Endothelial cell of umbilical vein (primary cell): ENCODE data around the gene TSPAN4. TPM values are rescaled to one million over a fixed set of nuclear protein-coding genes. Genes with fewer than 3 reads are reported as not detected.

ENCODE experiments used
- BruUV-seq: library from RNA; stranded (reverse); fragments of 400-500 nt; replicated peaks from 2 replicates; lab custom pipeline; 2021; lab: Mats Ljungman, UMichigan
- CTCF ChIA-PET: fragments of 300-600, 350-600 bp; sonication (Branson Sonifier 250); formaldehyde crosslinking; loops from one replicate; lab custom pipeline; 2021; ENCODE audit warnings: antibody characterized with exemption, inconsistent platforms; lab: Charles Lee
- POLR2A ChIA-PET: fragments of 300-600, 350-600 bp; sonication (Branson Sonifier 250); formaldehyde crosslinking; loops from one replicate; lab custom pipeline; 2021; ENCODE audit warnings: antibody characterized with exemption, inconsistent platforms; lab: Charles Lee
- DNase-seq: peaks from one replicate; pipeline ENCODE4 v3.0.0-alpha.2; 2011; ENCODE audit warnings: low read depth, low spot score
- FAIRE-seq: peaks from 2 replicates; lab custom pipeline; 2011; peaks lifted over from hg19 to GRCh38; lab: Jason Lieb, UNC
- H2AFZ ChIP-seq: 2 replicates; pipeline ENCODE4 v1.6.0; 2012; ENCODE audit warnings: low read depth, low read length, control low read depth, inconsistent platforms
- H3K27ac ChIP-seq: 2 replicates; pipeline ENCODE4 v1.5.1; 2011; ENCODE audit warnings: low read depth, mild to moderate bottlenecking, control low read depth, low read length, moderate library complexity; ENCODE audit not compliant: insufficient read depth
- H3K27me3 ChIP-seq, 2 experiments: 2 replicates each; pipeline versions ENCODE4 v1.6.0 to v1.6.1; 2011; ENCODE audit warnings: low read length in 2 of 2, mixed read lengths in 1 of 2; ENCODE audit not compliant: control insufficient read depth in 2 of 2, insufficient read depth in 2 of 2
- H3K36me3 ChIP-seq, 2 experiments: 2 replicates in 1 of 2; 3 replicates in 1 of 2; pipeline ENCODE4 v1.5.1; 2011; ENCODE audit warnings: low read length in 2 of 2, mild to moderate bottlenecking in 1 of 2, moderate library complexity in 1 of 2; ENCODE audit not compliant: control insufficient read depth in 2 of 2, insufficient read depth in 2 of 2; ENCODE audit errors: extremely low read depth in 1 of 2
- H3K4me1 ChIP-seq: 3 replicates; pipeline ENCODE4 v1.5.1; 2011; ENCODE audit warnings: mild to moderate bottlenecking, low read length; ENCODE audit not compliant: control insufficient read depth, insufficient read depth; ENCODE audit errors: extremely low read depth
- H3K4me2 ChIP-seq: 2 replicates; pipeline ENCODE4 v1.6.1; 2011; ENCODE audit warnings: low read length, control low read depth, mixed read lengths; ENCODE audit not compliant: insufficient read depth
- H3K4me3 ChIP-seq, 3 experiments: fragments of 200-600 bp in 1 of 3; sonication (generic), shearing (Covaris generic) in 1 of 3; replicated peaks in 1 of 3; 2 replicates each; pipeline ENCODE4 v1.5.1; 2011 to 2016; ENCODE audit warnings: control low read depth in 3 of 3, low read length in 3 of 3, mild to moderate bottlenecking in 2 of 3, inconsistent platforms in 1 of 3, low read depth in 1 of 3, moderate library complexity in 1 of 3; ENCODE audit not compliant: insufficient read depth in 1 of 3
- H3K79me2 ChIP-seq: 2 replicates; pipeline ENCODE4 v1.6.0; 2012; ENCODE audit warnings: low read length, inconsistent platforms; ENCODE audit not compliant: control insufficient read depth, insufficient read depth
- H3K9ac ChIP-seq: replicated peaks from 2 replicates; pipeline ENCODE3; 2011; ENCODE audit warnings: low read length, control low read depth; ENCODE audit not compliant: insufficient read depth; ENCODE audit errors: extremely low read depth
- H3K9me1 ChIP-seq: replicated peaks from 3 replicates; pipeline ENCODE4 v1.6.0; 2011; ENCODE audit warnings: mild to moderate bottlenecking, low read length; ENCODE audit not compliant: control insufficient read depth, insufficient read depth; ENCODE audit errors: extremely low read depth
- H3K9me3 ChIP-seq: replicated peaks from 2 replicates; pipeline ENCODE4 v1.5.1; 2012; ENCODE audit warnings: low read length, inconsistent platforms; ENCODE audit not compliant: control insufficient read depth, insufficient read depth
- H4K20me1 ChIP-seq: replicated peaks from 2 replicates; pipeline ENCODE3; 2011; ENCODE audit warnings: mild to moderate bottlenecking, low read length; ENCODE audit not compliant: control insufficient read depth, insufficient read depth; ENCODE audit errors: extremely low read depth
- CTCF ChIP-seq, 2 donors: IDR thresholded peaks; 1 replicate in 1 of 2; 2 replicates in 1 of 2; pipeline ENCODE4 v1.5.1; 2011; ENCODE audit warnings: low read length in 2 of 2, mild to moderate bottlenecking in 2 of 2, moderate library complexity in 2 of 2, control low read depth in 1 of 2, inconsistent platforms in 1 of 2, low read depth in 1 of 2; ENCODE audit not compliant: insufficient read depth in 1 of 2; ENCODE audit errors: extremely low read depth in 1 of 2
- EZH2 ChIP-seq: IDR thresholded peaks from 2 replicates; pipeline ENCODE4 v1.6.1; 2012; ENCODE audit warnings: borderline replicate concordance, low read depth, mild to moderate bottlenecking, moderate library complexity, low read length, inconsistent platforms; ENCODE audit not compliant: severe bottlenecking
- FOS ChIP-seq: IDR thresholded peaks from 2 replicates; pipeline ENCODE4 v1.6.1; 2011; ENCODE audit warnings: mild to moderate bottlenecking, low read length, moderate library complexity, borderline replicate concordance; ENCODE audit not compliant: insufficient read depth
- GATA2 ChIP-seq: IDR thresholded peaks from 2 replicates; pipeline ENCODE4 v1.7.0; 2011; ENCODE audit warnings: low read depth, mild to moderate bottlenecking, moderate library complexity, mixed read lengths, low read length; ENCODE audit not compliant: insufficient read length, insufficient read depth
- JUN ChIP-seq: IDR thresholded peaks from 2 replicates; pipeline ENCODE4 v1.6.1; 2011; ENCODE audit warnings: borderline replicate concordance, low read depth; ENCODE audit not compliant: insufficient read length, insufficient read depth
- MAX ChIP-seq: IDR thresholded peaks from 2 replicates; pipeline ENCODE4 v1.6.1; 2011; ENCODE audit not compliant: insufficient read depth, insufficient read length
- MYC ChIP-seq: IDR thresholded peaks from one replicate; pipeline ENCODE4 v1.6.1; 2011; ENCODE audit warnings: mild to moderate bottlenecking, low read depth, low read length
- POLR2A ChIP-seq: IDR thresholded peaks from 2 replicates; pipeline ENCODE4 v1.6.1; 2012; ENCODE audit warnings: low read depth, mild to moderate bottlenecking, control low read depth, low read length
- POLR2AphosphoS5 ChIP-seq: IDR thresholded peaks from 2 replicates; pipeline ENCODE4 v1.6.1; 2012; ENCODE audit warnings: low read depth, mild to moderate bottlenecking, control low read depth, low read length, moderate library complexity; ENCODE audit not compliant: insufficient read depth
- dilution Hi-C: fragments of 300-500 bp; cut with MboI; formaldehyde crosslinking; loops from one replicate; pipeline ENCODE4 v1.15.0; 2019; ENCODE audit warnings: low sequenced_read_pairs; ENCODE audit not compliant: extremely low pct_ligation_motif_present
- intact Hi-C: fragments of 100-400 bp; cut with micrococcal nuclease; formaldehyde crosslinking; loops from one replicate; pipeline ENCODE4 v1.10.0; 2022
- polyA plus RNA-seq, 4 experiments: library from polyadenylated mRNA; depleted of rRNA in 3 of 4; stranded (reverse) in 3 of 4; unstranded in 1 of 4; fragments of >200 nt; gene quantifications; 2 replicates each; pipeline versions ENCODE4 v1.2.1 to v1.2.3, GENCODE V29; 2011 to 2012; ENCODE audit warnings: missing spikeins in 1 of 4
- total RNA-seq: library from RNA; stranded (reverse); gene quantifications from 2 replicates; pipeline ENCODE4 v1.2.3, GENCODE V29; 2021

TSPAN4 gene
- total and polyA plus RNA-seq, 2 donors (not counting 3 experiments of a cell fraction or from before 2014, with no cell fraction given): 114 to 199 TPM

GRCh38 chr11:868394-868793 is 25.7 kb downstream of the TSPAN4 start:
- H3K4me3 ChIP-seq: no peak overlapping the region
- no peaks in the 10 kb centered on the region for H4K20me1 ChIP-seq
- POLR2A ChIA-PET: no interaction called here
- peaks cover 0 to 9% of the 10 kb centered on the region in 2 experiments for H3K36me3 ChIP-seq
- no peaks in the 10 kb centered on the region for H3K4me1 ChIP-seq
- FAIRE-seq: no peak
- no peaks in the 10 kb centered on the region for H3K27me3 ChIP-seq
- H3K79me2 ChIP-seq: no peaks in the 10 kb centered on the region
- DNase-seq: no peak
- BruUV-seq: no TSS peak
- no peaks in the 10 kb centered on the region for H3K9me1 ChIP-seq
- no peak overlapping the region for H3K27ac ChIP-seq
- H3K4me2 ChIP-seq: no peak overlapping the region
- no peak for TF ChIP-seq POLR2AphosphoS5
- no peak for TF ChIP-seq MAX
- no peak for TF ChIP-seq JUN
- TF ChIP-seq CTCF (IDR thresholded peaks at IDR 0.05; ENCODE audit: extremely low read depth in 1 of 2, insufficient read depth in 1 of 2, low read depth in 1 of 2, low read length in 2 of 2): no peak
- TF ChIP-seq MYC: no peak
- TF ChIP-seq POLR2A: no peak
- no peak for TF ChIP-seq GATA2
- no peak for TF ChIP-seq EZH2
- no peak for TF ChIP-seq FOS
- CTCF ChIA-PET: interaction anchor here (0.8 to 1.9 kb wide), 3 partner anchors 13 to 56 kb away, joined by 3 to 4 read pairs (median 3); no protein-coding TSS in a partner anchor
- no peaks in the 10 kb centered on the region for H3K9me3 ChIP-seq
- no peak overlapping the region for H2AFZ ChIP-seq
- intact Hi-C loops: no loop called here
- dilution Hi-C loops: no loop called here
- no peak overlapping the region for H3K9ac ChIP-seq
